ENCODE measurements around the gene NRG2. TPM values are rescaled to one million over a fixed set of nuclear protein-coding genes. Genes with fewer than 3 reads are reported as not detected.

NRG2 gene
- total and polyA plus RNA-seq, 2 experiments from 2014 or later, result 0.37 to 1.3 TPM

DNA sequence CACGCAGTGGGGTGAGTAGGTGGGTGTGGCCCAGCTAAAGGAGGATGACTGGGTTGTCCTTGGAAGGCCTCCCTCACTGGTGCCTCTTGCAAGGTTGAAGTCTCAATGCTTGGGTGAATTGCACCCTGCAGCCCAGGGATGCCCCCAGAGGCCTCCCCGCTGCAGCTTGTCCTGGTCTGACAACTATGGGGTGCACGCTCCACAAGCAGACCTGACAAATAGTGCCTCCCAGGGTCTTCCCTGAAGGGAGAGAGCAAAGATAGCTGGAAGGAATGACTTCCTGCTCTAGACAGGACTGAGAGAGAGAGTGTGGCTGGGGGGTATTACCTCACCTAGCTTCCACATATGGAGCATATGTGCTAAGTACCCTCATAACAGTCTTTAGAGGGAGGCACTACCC is 245.8 kb downstream of the NRG2 start:
- Histone ChIP-seq H2AFZ (no peak overlapping the region), H3F3A (replicated peaks; ENCODE audit: low read depth) (no peaks in the 10 kb centered on the region), H3K27ac (ENCODE audit: low read depth) (no peak overlapping the region), H3K4me1 (ENCODE audit: insufficient read depth) (peaks cover 6% of the 10 kb centered on the region; the same call in 1 of the 2 replicates), H3K27me3 (ENCODE audit: insufficient read depth) (peaks cover 77% of the 10 kb centered on the region), H3K4me3 (no peak overlapping the region), H3K4me2 (no peak overlapping the region), H3K9me2 (ENCODE audit: insufficient read depth) (no peaks in the 10 kb centered on the region), H4K20me1 (replicated peaks; ENCODE audit: insufficient read depth) (no peaks in the 10 kb centered on the region; the same call in 1 of the 2 replicates), H3K36me3 (ENCODE audit: insufficient read depth) (no peaks in the 10 kb centered on the region), H3K79me2 (replicated peaks; ENCODE audit: insufficient read depth) (no peaks in the 10 kb centered on the region)
- Mint-ChIP-seq H3K36me3 (ENCODE audit: low read depth) (no peaks in the 10 kb centered on the region; the same call in 2 of the 3 replicates), H3K27ac (no peak overlapping the region), H3K27me3 (ENCODE audit: insufficient read depth, low read depth, poor library complexity) (peaks cover 61% of the 10 kb centered on the region), H3K9me3 (no peaks in the 10 kb centered on the region; the same call in 1 of the 3 replicates), H3K4me1 (peaks cover 9% of the 10 kb centered on the region), H3K4me3 (no peak overlapping the region)
- DNase-seq (ENCODE audit: low spot score), result no peak
- no peak for ATAC-seq
- TF ChIP-seq CTCF (conservative IDR thresholded peaks at IDR 0.05; ENCODE audit: low read depth in 2 of 2) (no peak), EZH2 (IDR thresholded peaks at IDR 0.05; ENCODE audit: low read depth, unreplicated experiment) (no peak), EZH2phosphoT487 (IDR thresholded peaks at IDR 0.05; ENCODE audit: unreplicated experiment) (no peak), STAT1 (IDR thresholded peaks at IDR 0.05; ENCODE audit: unreplicated experiment) (no peak), POLR2AphosphoS5 (IDR thresholded peaks at IDR 0.05; ENCODE audit: low read depth) (no peak)

Small RNA genes lying within 50 kb of the gene (small RNA-seq; reads per million reads assigned to genes)
- not detected for gene RF00019 (ENCODE audit: low replicate concordance)

Other genes with a start within 250 kb of the NRG2 start
- 0.10 TPM in 1 of 2 replicates, not detected in the other for gene PSD2, start 247.5 kb downstream of the NRG2 start, total RNA-seq (2014; rRNA removed; shearing (Covaris generic))
- gene PSD2, start 247.5 kb downstream of the NRG2 start, polyA plus RNA-seq (2016; fragmentation: Nextera tagmentation; extraction: Ambion mirVana), result 0.08 and 0.17 TPM in 2 replicates
- gene PURA, start 70.8 kb upstream of the NRG2 start, total RNA-seq (2014; rRNA removed; shearing (Covaris generic)), result 2.3 and 2.6 TPM in 2 replicates
- 1.3 and 1.5 TPM in 2 replicates for gene PURA, start 70.8 kb upstream of the NRG2 start, polyA plus RNA-seq (2016; fragmentation: Nextera tagmentation; extraction: Ambion mirVana)
- gene IGIP, start 82.6 kb upstream of the NRG2 start, total RNA-seq (2014; rRNA removed; shearing (Covaris generic)), result 0.38 and 1.0 TPM in 2 replicates
- 0.19 and 0.21 TPM in 2 replicates for gene IGIP, start 82.6 kb upstream of the NRG2 start, polyA plus RNA-seq (2016; fragmentation: Nextera tagmentation; extraction: Ambion mirVana)
- 14.4 and 15.0 TPM in 2 replicates for gene CYSTM1, start 131.9 kb upstream of the NRG2 start, total RNA-seq (2014; rRNA removed; shearing (Covaris generic))
- 42.3 and 46.0 TPM in 2 replicates for gene CYSTM1, start 131.9 kb upstream of the NRG2 start, polyA plus RNA-seq (2016; fragmentation: Nextera tagmentation; extraction: Ambion mirVana)

Measured in GM23338 (cell line).